GM19035 (cell line): ENCODE results near the gene CIC.
A peak's percentile ranks its signal among the peaks of the same experiment; 100 is the strongest.

Experiments
- ATAC-seq: cut with Tn5 transposase; IDR thresholded peaks from one replicate; pipeline ENCODE4 v1.9.1; 2021; ENCODE audit not compliant: unreplicated experiment

CIC gene

GRCh38 chr19:42287017-42287826 lies 18.2 kb downstream of the CIC start:
- no peak for ATAC-seq

GRCh38 chr19:42287827-42288107 lies 18.7 kb downstream of the CIC start:
- ATAC-seq: no peak

- no peak for ATAC-seq
These were observed 19.3 kb downstream of the CIC start for GRCh38 chr19:42288387-42288786.

GRCh38 chr19:42288881-42289555 lies 20.0 kb downstream of the CIC start:
- no peak for ATAC-seq

GRCh38 chr19:42289556-42290041 lies 20.5 kb downstream of the CIC start:
- no peak for ATAC-seq

- ATAC-seq: no peak
These were observed 21.1 kb downstream of the CIC start for GRCh38 chr19:42290136-42290522.

GRCh38 chr19:42290523-42291434 lies 21.7 kb downstream of the CIC start:
- ATAC-seq: no peak

GRCh38 chr19:42291435-42291810 lies 22.4 kb downstream of the CIC start:
- ATAC-seq: no peak

GRCh38 chr19:42292042-42292960 lies 23.2 kb downstream of the CIC start:
- no peak for ATAC-seq

- no peak for ATAC-seq
These were observed 23.9 kb downstream of the CIC start for GRCh38 chr19:42292963-42293362.

- no peak for ATAC-seq
These were observed 24.5 kb downstream of the CIC start for GRCh38 chr19:42293540-42293939.

- ATAC-seq: no peak
These were observed 24.9 kb downstream of the CIC start for GRCh38 chr19:42293948-42294347.

GRCh38 chr19:42294471-42295137 lies 25.6 kb downstream of the CIC start:
- ATAC-seq: no peak

GRCh38 chr19:42295342-42295741 lies 26.3 kb downstream of the CIC start:
- no peak for ATAC-seq

- peak; percentile 56 for ATAC-seq
These were observed 26.9 kb downstream of the CIC start for GRCh38 chr19:42295831-42296525.

- ATAC-seq: no peak
These were observed 28.0 kb downstream of the CIC start for GRCh38 chr19:42297039-42297438.

- ATAC-seq: peak; percentile 22
These were observed 32.7 kb downstream of the CIC start, which contains the start of gene PRR19 for GRCh38 chr19:42301646-42302203. PRR19 (plus strand) TSS chr19:42302132; CDS start chr19:42309585, 7,453 bp downstream.

- no peak for ATAC-seq
These were observed 34.0 kb downstream of the CIC start for GRCh38 chr19:42303101-42303464.

- ATAC-seq: no peak
These were observed 34.8 kb downstream of the CIC start for GRCh38 chr19:42303876-42304275.
